T1000 (cell line): Measurements from ENCODE around the gene ANKRD30A.
"Not testable (repeated sequence)": the region's sequence is repeated elsewhere in the genome, so short reads cannot be mapped to it uniquely, and the experiment has no call there.

Experiments
- DNase-seq: peaks from one replicate; lab custom pipeline; 2025; ENCODE audit warnings: mixed read lengths; lab: John Stamatoyannopoulos, UW

ANKRD30A gene, protein sequence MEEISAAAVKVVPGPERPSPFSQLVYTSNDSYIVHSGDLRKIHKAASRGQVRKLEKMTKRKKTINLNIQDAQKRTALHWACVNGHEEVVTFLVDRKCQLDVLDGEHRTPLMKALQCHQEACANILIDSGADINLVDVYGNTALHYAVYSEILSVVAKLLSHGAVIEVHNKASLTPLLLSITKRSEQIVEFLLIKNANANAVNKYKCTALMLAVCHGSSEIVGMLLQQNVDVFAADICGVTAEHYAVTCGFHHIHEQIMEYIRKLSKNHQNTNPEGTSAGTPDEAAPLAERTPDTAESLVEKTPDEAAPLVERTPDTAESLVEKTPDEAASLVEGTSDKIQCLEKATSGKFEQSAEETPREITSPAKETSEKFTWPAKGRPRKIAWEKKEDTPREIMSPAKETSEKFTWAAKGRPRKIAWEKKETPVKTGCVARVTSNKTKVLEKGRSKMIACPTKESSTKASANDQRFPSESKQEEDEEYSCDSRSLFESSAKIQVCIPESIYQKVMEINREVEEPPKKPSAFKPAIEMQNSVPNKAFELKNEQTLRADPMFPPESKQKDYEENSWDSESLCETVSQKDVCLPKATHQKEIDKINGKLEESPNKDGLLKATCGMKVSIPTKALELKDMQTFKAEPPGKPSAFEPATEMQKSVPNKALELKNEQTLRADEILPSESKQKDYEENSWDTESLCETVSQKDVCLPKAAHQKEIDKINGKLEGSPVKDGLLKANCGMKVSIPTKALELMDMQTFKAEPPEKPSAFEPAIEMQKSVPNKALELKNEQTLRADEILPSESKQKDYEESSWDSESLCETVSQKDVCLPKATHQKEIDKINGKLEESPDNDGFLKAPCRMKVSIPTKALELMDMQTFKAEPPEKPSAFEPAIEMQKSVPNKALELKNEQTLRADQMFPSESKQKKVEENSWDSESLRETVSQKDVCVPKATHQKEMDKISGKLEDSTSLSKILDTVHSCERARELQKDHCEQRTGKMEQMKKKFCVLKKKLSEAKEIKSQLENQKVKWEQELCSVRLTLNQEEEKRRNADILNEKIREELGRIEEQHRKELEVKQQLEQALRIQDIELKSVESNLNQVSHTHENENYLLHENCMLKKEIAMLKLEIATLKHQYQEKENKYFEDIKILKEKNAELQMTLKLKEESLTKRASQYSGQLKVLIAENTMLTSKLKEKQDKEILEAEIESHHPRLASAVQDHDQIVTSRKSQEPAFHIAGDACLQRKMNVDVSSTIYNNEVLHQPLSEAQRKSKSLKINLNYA (N-terminal part only)

GRCh38 chr10:37125191-37125732, at the start of gene ANKRD30A:
Gene ANKRD30A (plus strand): TSS chr10:37125598. CDS start chr10:37125788, 190 bp downstream.
- DNase-seq: no peak

DNA sequence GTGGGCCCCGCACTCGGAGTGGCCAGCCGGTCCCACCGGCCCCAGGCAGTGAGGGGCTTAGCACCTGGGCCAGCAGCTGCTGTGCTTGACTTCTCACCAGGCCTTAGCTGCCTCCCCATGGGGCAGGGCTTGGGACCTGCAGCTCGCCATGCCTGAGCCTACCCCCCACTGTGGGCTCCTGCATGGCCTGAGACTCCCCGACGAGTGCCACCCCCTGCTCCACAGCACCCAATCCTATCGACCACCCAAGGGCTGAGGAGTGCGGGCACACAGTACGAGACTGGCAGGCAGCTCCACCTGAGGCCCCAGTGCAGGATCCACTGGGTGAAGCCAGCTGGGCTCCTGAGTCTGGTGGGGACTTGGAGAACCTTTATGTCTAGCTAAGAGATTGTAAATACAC, 49.3 kb upstream of the ANKRD30A start:
- DNase-seq: not testable (repeated sequence)

GRCh38 chr10:37095792-37096573, 29.4 kb upstream of the ANKRD30A start:
- DNase-seq: no peak

GRCh38 chr10:37101261-37101660, 24.1 kb upstream of the ANKRD30A start:
- no peak for DNase-seq

DNA sequence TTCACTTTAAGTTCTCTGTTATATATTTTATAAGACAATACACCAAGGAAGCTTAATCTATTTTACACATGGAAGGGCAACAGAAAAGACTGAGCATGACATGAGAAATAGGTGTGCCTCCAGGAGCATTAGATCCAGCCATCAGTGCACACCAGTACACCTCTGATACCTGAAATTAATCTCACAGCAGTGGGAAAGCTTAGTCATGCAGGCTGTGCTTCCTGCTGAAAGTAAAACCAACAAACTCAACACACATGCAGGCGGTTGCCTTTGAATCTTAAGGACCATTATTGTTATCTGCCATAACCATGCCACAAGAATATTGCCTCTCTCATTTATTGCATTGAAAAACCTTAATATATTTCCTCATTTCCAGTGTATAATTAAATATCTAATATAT, 16.4 kb upstream of the ANKRD30A start:
- DNase-seq: no peak

- no peak for DNase-seq
Observed at GRCh38 chr10:37124532-37124931, 866 bp upstream of the ANKRD30A start.

GRCh38 chr10:37125921-37126320, 523 bp downstream of the ANKRD30A start:
- DNase-seq: no peak

- DNase-seq: no peak
Observed at GRCh38 chr10:37146443-37146842, 21.0 kb downstream of the ANKRD30A start.

DNA sequence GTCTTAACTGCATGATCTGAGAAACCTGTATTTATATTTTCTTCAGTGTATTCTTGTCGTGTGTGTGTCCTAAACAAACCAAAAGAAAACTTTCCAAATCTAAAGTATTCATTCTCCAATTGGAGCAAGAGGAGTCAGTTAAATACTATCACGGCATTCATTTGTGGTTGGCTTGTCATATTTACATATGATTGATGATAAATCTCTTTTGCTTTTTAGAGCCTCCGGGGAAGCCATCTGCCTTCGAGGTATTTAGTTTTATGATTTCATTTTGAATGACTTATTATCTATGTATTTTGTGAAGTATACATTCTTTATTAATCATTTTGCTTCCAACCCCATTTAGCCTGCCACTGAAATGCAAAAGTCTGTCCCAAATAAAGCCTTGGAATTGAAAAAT, 37.0 kb downstream of the ANKRD30A start:
- DNase-seq: not testable (repeated sequence)

GRCh38 chr10:37171945-37172344, 46.5 kb downstream of the ANKRD30A start:
- not testable (repeated sequence) for DNase-seq

GRCh38 chr10:37178296-37178695, 52.9 kb downstream of the ANKRD30A start:
- not testable (repeated sequence) for DNase-seq

DNA sequence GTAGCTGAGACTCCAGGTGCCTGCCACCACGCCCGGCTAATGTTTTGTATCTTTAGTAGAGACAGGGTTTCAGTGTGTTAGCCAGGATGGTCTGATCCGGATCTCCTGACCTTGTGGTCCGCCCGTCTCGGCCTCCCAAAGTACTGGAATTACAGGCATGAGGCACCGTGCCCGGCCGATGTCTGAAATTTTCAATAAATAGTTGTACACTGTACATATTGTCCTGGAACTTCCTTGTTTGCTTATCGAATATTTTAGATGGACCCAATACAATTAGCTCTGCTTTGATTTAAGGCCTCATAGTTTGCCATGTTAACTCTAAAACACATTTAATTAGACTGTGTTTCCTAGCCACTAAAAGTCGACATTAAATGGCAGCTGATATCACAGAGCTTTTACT, 57.3 kb downstream of the ANKRD30A start:
- not testable (repeated sequence) for DNase-seq

DNA sequence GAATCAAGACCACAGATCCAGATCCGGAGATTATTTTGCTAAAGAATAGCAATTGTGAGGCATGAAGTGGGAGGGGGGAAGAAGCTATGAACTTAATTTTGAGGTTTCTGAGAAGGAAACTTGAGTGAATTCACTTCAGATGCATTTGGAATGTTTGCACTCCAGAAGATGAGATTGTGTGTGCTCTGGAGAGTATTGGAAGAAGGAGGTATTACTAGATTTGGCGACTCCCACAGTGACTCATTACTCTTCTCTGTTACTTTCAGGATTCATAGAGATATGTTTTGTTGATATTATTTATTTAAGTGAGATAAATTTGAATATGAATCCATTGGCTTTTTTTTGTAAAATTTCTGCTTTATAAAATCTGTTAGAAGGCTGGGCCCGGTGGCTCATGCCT, 80.7 kb downstream of the ANKRD30A start:
- DNase-seq: no peak

DNA sequence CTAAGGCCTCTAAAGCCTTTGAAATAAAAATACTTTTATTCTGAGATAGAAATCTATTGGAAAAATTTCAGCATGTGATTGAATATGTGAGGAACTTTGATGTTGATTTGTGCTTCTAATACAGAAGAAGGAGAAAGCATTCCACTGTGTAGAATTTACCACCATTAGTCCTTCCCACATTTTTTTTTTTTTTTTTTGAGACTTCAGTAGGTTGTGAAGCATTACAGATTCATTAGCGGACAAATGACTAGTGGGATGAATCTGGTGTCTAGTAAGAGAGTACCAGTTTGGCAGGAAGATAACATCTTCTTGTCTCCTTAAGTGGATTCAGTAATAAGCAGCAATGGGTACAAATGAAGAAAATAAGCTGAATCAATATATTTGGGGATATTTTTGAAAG, 95.5 kb downstream of the ANKRD30A start:
- no peak for DNase-seq

- DNase-seq: no peak
Observed at GRCh38 chr10:37222046-37222445, 96.6 kb downstream of the ANKRD30A start.

DNA sequence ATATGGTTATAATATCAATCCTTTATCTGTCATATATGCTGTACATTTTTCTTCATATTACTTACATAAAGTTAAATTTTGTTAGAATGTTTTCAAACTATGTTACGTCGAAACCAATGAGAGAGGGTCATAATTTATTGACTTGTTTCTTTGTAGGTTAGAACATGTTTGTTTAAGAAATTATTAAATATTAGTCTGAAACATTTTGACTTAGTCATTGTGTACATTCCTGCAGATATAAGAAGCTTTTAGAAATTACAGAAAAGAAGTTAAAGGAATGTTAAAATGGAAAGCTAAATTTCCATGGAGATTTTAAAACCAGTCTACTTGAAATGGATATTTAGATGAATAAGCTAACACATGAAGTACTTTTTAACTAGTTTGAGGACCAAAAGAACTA, 99.8 kb downstream of the ANKRD30A start:
- no peak for DNase-seq

DNA sequence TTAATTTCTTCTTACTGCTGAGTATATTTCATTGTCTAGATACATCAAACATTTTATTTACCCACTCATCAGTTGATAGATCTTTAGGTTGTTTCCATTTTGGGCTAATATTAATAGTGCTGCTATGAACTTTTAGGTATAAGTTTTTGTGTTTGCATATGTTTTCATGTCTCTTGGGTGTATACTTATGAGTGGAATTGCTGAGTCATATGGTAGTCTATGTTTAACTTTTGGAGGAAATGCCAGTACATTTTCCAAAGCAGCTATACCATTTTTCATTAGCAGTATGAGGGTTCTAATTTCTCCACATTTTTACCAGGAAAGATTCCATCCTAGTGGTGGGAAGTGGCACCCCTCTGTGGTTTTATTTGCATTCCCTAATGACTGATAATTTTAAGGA, 101.1 kb downstream of the ANKRD30A start:
- no peak for DNase-seq

DNA sequence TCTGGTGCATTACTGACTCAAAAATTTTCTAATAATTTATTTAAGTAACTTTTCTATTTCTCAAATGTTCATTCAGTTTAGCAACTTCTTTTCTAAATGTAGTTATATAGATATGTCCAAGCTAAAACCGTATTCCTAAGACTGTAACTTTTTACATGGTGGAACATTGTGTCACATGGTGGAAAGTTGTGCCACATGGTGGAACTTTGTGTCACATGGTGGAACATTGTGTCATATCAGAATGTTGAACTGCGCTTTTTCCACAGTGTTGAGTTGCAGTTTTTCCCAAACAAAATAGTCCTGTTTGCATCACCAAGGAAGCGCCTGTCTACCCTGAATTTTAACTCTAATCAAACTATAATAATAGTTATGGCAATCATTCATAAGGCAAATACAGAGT, 109.3 kb downstream of the ANKRD30A start:
- no peak for DNase-seq

DNA sequence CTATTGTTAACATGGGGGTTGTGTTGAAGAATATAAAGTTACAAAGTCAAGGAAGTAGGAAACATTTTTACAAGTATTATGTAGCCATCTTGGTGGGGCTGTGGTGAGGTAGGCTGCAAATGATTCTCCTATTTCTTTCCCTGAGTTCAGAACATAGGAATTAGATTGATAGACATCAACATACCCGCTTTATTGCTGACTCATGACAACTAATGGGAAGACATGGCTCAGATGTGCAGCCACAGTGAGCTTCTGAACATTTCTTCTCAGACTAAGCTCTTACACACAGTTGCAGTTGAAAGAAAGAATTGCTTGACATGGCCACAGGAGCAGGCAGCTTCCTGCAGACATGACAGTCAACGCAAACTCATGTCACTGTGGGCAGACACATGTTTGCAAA, 110.7 kb downstream of the ANKRD30A start:
- DNase-seq: no peak

- no peak for DNase-seq
Observed at GRCh38 chr10:37240223-37240622, 114.8 kb downstream of the ANKRD30A start.

DNA sequence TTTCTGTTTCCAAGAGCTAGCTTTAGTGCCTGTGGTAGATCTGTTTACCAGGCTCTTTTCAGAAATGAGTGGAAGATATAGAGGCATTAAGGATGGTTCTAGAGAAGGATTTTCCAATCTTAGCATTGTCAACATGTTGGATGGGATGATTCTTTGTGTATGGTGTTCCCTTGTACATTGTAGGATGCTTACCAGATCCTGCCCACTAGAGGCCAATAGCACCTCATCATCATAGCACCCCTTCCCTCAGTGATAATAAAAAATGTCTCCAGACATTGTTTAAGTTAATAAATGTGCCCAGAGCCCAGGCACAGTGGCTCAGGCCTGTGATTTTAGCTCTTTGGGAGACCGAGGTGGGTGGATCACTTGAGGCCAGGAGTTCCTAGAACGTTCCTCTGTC, 121.2 kb downstream of the ANKRD30A start:
- DNase-seq: no peak
